Neural cell (in vitro differentiated cells): ENCODE results near the gene PRDX4. TPM values are rescaled to one million over a fixed set of nuclear protein-coding genes. Genes with fewer than 3 reads are reported as not detected.

Experiments used
- H2AFZ ChIP-seq: fragments of 200-600, 300-800 bp; sonication (generic), shearing (Covaris generic); 2 replicates; pipeline ENCODE4 v1.6.0; 2014; ENCODE audit warnings: low read depth, mild to moderate bottlenecking, antibody characterized with exemption, low read length, moderate library complexity
- H3F3A ChIP-seq: fragments of 200-600 bp; shearing (Covaris generic); 2 replicates; pipeline ENCODE4 v1.6.1; 2016; ENCODE audit warnings: mild to moderate bottlenecking, moderate library complexity, mixed read lengths, antibody characterized with exemption, low read length; ENCODE audit not compliant: insufficient read depth, poor library complexity, severe bottlenecking
- H3K27ac ChIP-seq: fragments of 200-600, 300-800 bp; sonication (generic), shearing (Covaris generic); 2 replicates; pipeline ENCODE4 v1.5.1; 2014; ENCODE audit warnings: mild to moderate bottlenecking, low read length, moderate library complexity
- H3K27me3 ChIP-seq: fragments of 300-800, 200-600 bp; sonication (generic), shearing (Covaris generic); 2 replicates; pipeline ENCODE4 v1.6.0; 2014; ENCODE audit warnings: mild to moderate bottlenecking, low read depth, low read length, moderate library complexity; ENCODE audit not compliant: insufficient read depth
- H3K36me3 ChIP-seq: fragments of 300-800, 200-600 bp; sonication (generic), shearing (Covaris generic); 2 replicates; pipeline ENCODE4 v1.5.1; 2014; ENCODE audit warnings: mild to moderate bottlenecking, antibody characterized with exemption, low read length, moderate library complexity; ENCODE audit not compliant: insufficient read depth
- H3K4me2 ChIP-seq: fragments of 300-800, 200-600 bp; sonication (generic), shearing (Covaris generic); 2 replicates; pipeline ENCODE4 v1.6.0; 2014; ENCODE audit warnings: mild to moderate bottlenecking, low read length
- H3K4me3 ChIP-seq: fragments of 300-800, 200-600 bp; sonication (generic), shearing (Covaris generic); 2 replicates; pipeline ENCODE4 v1.5.1; 2014; ENCODE audit warnings: mild to moderate bottlenecking, low read length, moderate library complexity
- H3K79me2 ChIP-seq: fragments of 200-600 bp; shearing (Covaris generic); replicated peaks from 2 replicates; pipeline ENCODE4 v1.6.0; 2014; ENCODE audit warnings: mild to moderate bottlenecking, low read length, moderate library complexity; ENCODE audit not compliant: insufficient read depth
- H3K9ac ChIP-seq: fragments of 300-800, 200-600 bp; sonication (generic), shearing (Covaris generic); 2 replicates; pipeline ENCODE4 v1.6.1; 2016; ENCODE audit warnings: mild to moderate bottlenecking, low read length, mixed read lengths
- H3K9me2 ChIP-seq: fragments of 200-600 bp; shearing (Covaris generic); 2 replicates; pipeline ENCODE4 v1.6.1; 2016; ENCODE audit warnings: mild to moderate bottlenecking, low read length, mixed read lengths; ENCODE audit not compliant: insufficient read depth
- H3K9me3 ChIP-seq: fragments of 200-600, 300-800 bp; sonication (generic), shearing (Covaris generic); 2 replicates; pipeline ENCODE4 v1.6.1; 2016; ENCODE audit warnings: mild to moderate bottlenecking, mixed run types, low read length, moderate library complexity, mixed read lengths
- H4K20me1 ChIP-seq: fragments of 200-600 bp; shearing (Covaris generic); 2 replicates; pipeline ENCODE4 v1.6.1; 2016; ENCODE audit warnings: mild to moderate bottlenecking, mixed run types; ENCODE audit not compliant: insufficient read depth
- CTCF ChIP-seq: fragments of 450-650 bp; IDR thresholded peaks from 2 replicates; pipeline ENCODE4 v1.5.1; 2014; ENCODE audit warnings: antibody characterized with exemption, mild to moderate bottlenecking, moderate library complexity; ENCODE audit not compliant: poor library complexity, severe bottlenecking
- EP300 ChIP-seq: fragments of 450-650 bp; conservative IDR thresholded peaks from 2 replicates; pipeline ENCODE4 v1.6.1; 2014; ENCODE audit warnings: antibody characterized with exemption, mild to moderate bottlenecking, moderate library complexity; ENCODE audit not compliant: poor library complexity, severe bottlenecking
- EZH2 ChIP-seq: fragments of 200-600, 300-800 bp; shearing (Covaris generic), sonication (generic); IDR thresholded peaks from 2 replicates; pipeline ENCODE4 v1.6.1; 2014; ENCODE audit warnings: antibody characterized with exemption, low read length, borderline replicate concordance, mild to moderate bottlenecking; ENCODE audit not compliant: insufficient read depth, poor library complexity, severe bottlenecking
- MXI1 ChIP-seq: fragments of 450-650 bp; conservative IDR thresholded peaks from 2 replicates; pipeline ENCODE4 v1.6.1; 2014; ENCODE audit warnings: antibody characterized with exemption, mild to moderate bottlenecking; ENCODE audit not compliant: poor library complexity, severe bottlenecking
- POLR2AphosphoS5 ChIP-seq: IDR thresholded peaks from 2 replicates; pipeline ENCODE4 v1.6.1; 2012
- RAD21 ChIP-seq: fragments of 450-650 bp; conservative IDR thresholded peaks from 2 replicates; pipeline ENCODE4 v1.6.1; 2014; ENCODE audit warnings: antibody characterized with exemption, mild to moderate bottlenecking, moderate library complexity
- REST ChIP-seq: IDR thresholded peaks from 2 replicates; pipeline ENCODE4 v1.6.1; 2012; ENCODE audit warnings: borderline replicate concordance
- SMC3 ChIP-seq: fragments of 450-650 bp; conservative IDR thresholded peaks from 2 replicates; pipeline ENCODE4 v1.6.1; 2014; ENCODE audit warnings: antibody characterized with exemption, mild to moderate bottlenecking, moderate library complexity; ENCODE audit not compliant: poor library complexity
- TAF1 ChIP-seq: IDR thresholded peaks from 2 replicates; pipeline ENCODE4 v1.6.1; 2012; ENCODE audit warnings: low read depth
- polyA plus RNA-seq: library from polyadenylated mRNA; depleted of rRNA; stranded (reverse); fragments of >200 nt; gene quantifications from 2 replicates; pipeline ENCODE4 v1.2.3, GENCODE V29; 2014

Gene PRDX4
- polyA plus RNA-seq, 1 donor from 2014 or later: 83.2 TPM

GRCh38 chrX:23726191-23726590 is 58.9 kb downstream of the PRDX4 start:
- Histone ChIP-seq H3K4me3 (no peak overlapping the region), H2AFZ (no peak overlapping the region), H3K4me2 (no peak overlapping the region), H3K9ac (no peak overlapping the region), H3K27me3 (no peaks in the 10 kb centered on the region), H3F3A (no peaks in the 10 kb centered on the region), H3K79me2 (no peaks in the 10 kb centered on the region), H3K27ac (no peak overlapping the region), H3K9me3 (no peaks in the 10 kb centered on the region), H3K36me3 (no peaks in the 10 kb centered on the region), H3K9me2 (no peaks in the 10 kb centered on the region), H4K20me1 (no peaks in the 10 kb centered on the region)
- no peak for TF ChIP-seq EP300
- no peak for TF ChIP-seq EZH2
- no peak for TF ChIP-seq RAD21

- Histone ChIP-seq H3K9ac (no peak overlapping the region), H3K4me2 (no peak overlapping the region), H3K36me3 (no peaks in the 10 kb centered on the region), H3K79me2 (no peaks in the 10 kb centered on the region), H4K20me1 (no peaks in the 10 kb centered on the region), H3K27ac (no peak overlapping the region), H3K9me3 (no peaks in the 10 kb centered on the region), H3K4me3 (no peak overlapping the region), H3F3A (no peaks in the 10 kb centered on the region), H2AFZ (no peak overlapping the region), H3K9me2 (no peaks in the 10 kb centered on the region), H3K27me3 (no peaks in the 10 kb centered on the region)
- no peak for TF ChIP-seq SMC3
- no peak for TF ChIP-seq EP300
- TF ChIP-seq RAD21: no peak
- TF ChIP-seq POLR2AphosphoS5: no peak
- TF ChIP-seq MXI1: no peak
- no peak for TF ChIP-seq CTCF
- no peak for TF ChIP-seq EZH2
- no peak for TF ChIP-seq REST
- no peak for TF ChIP-seq TAF1
Measured at GRCh38 chrX:23727206-23727605, 59.9 kb downstream of the PRDX4 start.

GRCh38 chrX:23729214-23729613 is 61.9 kb downstream of the PRDX4 start:
- Histone ChIP-seq H3K79me2 (no peaks in the 10 kb centered on the region), H3F3A (no peaks in the 10 kb centered on the region), H3K4me3 (no peak overlapping the region), H3K4me2 (no peak overlapping the region), H3K27ac (no peak overlapping the region), H3K9me3 (no peaks in the 10 kb centered on the region), H3K27me3 (no peaks in the 10 kb centered on the region), H4K20me1 (no peaks in the 10 kb centered on the region), H3K36me3 (no peaks in the 10 kb centered on the region), H3K9me2 (no peaks in the 10 kb centered on the region), H3K9ac (no peak overlapping the region), H2AFZ (no peak overlapping the region)
- no peak for TF ChIP-seq MXI1
- no peak for TF ChIP-seq CTCF
- TF ChIP-seq EP300: no peak
- no peak for TF ChIP-seq SMC3
